Activated naive CD8-positive, alpha-beta T cell (primary cell): Measurements from ENCODE around the gene ZKSCAN4.
A peak's percentile ranks its signal among the peaks of the same experiment; 100 is the strongest.

Experiments used
- H3K27ac Mint-ChIP-seq: one replicate; pipeline ENCODE4 v1.8.0; 2021; ENCODE audit warnings: mixed read lengths
- H3K27me3 Mint-ChIP-seq: one replicate; pipeline ENCODE4 v1.8.0; 2021; ENCODE audit warnings: mixed read lengths
- H3K36me3 Mint-ChIP-seq: one replicate; pipeline ENCODE4 v1.8.0; 2021; ENCODE audit warnings: mixed read lengths
- H3K4me1 Mint-ChIP-seq: one replicate; pipeline ENCODE4 v1.8.0; 2021; ENCODE audit warnings: low read depth, mixed read lengths
- H3K4me3 Mint-ChIP-seq: one replicate; pipeline ENCODE4 v1.8.0; 2021; ENCODE audit warnings: mild to moderate bottlenecking, mixed read lengths
- H3K9me3 Mint-ChIP-seq: one replicate; pipeline ENCODE4 v1.8.0; 2021; ENCODE audit warnings: low read depth, mixed read lengths

The ZKSCAN4 gene

GRCh38 chr6:28207510-28208110 lies 44.5 kb downstream of the ZKSCAN4 start:
- Mint-ChIP-seq H3K36me3 (peaks cover 5% of the 10 kb centered on the region), H3K4me3 (peak overlapping the region; percentile 84), H3K27me3 (peaks cover 60% of the 10 kb centered on the region), H3K27ac (no peak overlapping the region), H3K9me3 (peaks cover 8% of the 10 kb centered on the region), H3K4me1 (peaks cover 24% of the 10 kb centered on the region)

- peaks cover 5% of the 10 kb centered on the region for H3K36me3 Mint-ChIP-seq
- peak overlapping the region; percentile 84 for H3K4me3 Mint-ChIP-seq
- peaks cover 23% of the 10 kb centered on the region for H3K4me1 Mint-ChIP-seq
- H3K9me3 Mint-ChIP-seq = peaks cover 8% of the 10 kb centered on the region
- H3K27ac Mint-ChIP-seq = no peak overlapping the region
- H3K27me3 Mint-ChIP-seq = peaks cover 54% of the 10 kb centered on the region
These were observed 45.0 kb downstream of the ZKSCAN4 start for GRCh38 chr6:28206928-28207509.

DNA sequence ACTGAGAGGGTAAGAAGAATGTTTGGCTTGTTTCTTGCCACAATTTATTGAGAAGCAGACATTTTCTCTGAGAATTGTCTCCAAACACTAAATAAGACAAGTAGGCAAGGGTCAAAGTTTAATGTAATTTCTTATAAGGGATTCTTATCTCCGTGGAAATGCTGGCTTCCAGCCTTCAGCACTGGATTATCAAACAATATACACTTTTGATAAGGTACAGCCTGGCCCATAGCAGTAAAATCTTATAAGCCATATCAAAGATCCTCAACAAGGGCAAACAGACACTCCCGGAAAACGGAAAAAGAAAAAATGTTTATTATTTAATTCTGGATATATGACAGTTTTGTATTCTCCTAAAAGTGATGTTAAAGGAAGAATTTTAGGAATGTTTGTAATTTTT lies 45.5 kb downstream of the ZKSCAN4 start:
- Mint-ChIP-seq H3K4me3 (no peak overlapping the region), H3K27me3 (peaks cover 49% of the 10 kb centered on the region), H3K9me3 (peaks cover 8% of the 10 kb centered on the region)

DNA sequence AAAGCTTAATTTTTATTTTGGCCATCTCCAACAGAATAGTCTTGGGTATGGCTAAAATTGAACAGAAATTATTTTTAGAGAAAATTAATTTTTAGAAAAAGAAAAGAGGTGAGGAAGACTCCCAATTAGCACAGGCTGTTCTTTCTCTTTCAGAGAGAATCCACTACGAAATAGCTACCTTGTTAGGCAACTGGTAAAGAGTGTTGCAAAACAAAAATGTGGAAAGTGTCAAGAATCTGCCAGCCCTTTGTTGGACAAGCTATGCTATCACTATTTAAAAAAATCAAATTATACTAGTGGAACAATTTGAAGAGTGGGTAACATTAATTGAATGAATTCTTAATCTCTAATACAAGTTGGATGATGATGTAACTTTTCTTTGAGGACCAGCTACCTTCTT lies 46.2 kb downstream of the ZKSCAN4 start:
- Mint-ChIP-seq H3K27me3 (peaks cover 49% of the 10 kb centered on the region), H3K4me1 (peaks cover 20% of the 10 kb centered on the region), H3K9me3 (peaks cover 8% of the 10 kb centered on the region), H3K4me3 (no peak overlapping the region), H3K36me3 (peaks cover 5% of the 10 kb centered on the region), H3K27ac (no peak overlapping the region)

More for the DNA sequence above, 45.5 kb downstream of the ZKSCAN4 start:
- H3K4me1 Mint-ChIP-seq = peaks cover 20% of the 10 kb centered on the region
- peaks cover 5% of the 10 kb centered on the region for H3K36me3 Mint-ChIP-seq
- H3K27ac Mint-ChIP-seq = no peak overlapping the region

- H3K4me3 Mint-ChIP-seq = no peak overlapping the region
- peaks cover 18% of the 10 kb centered on the region for H3K4me1 Mint-ChIP-seq
- peaks cover 50% of the 10 kb centered on the region for H3K27me3 Mint-ChIP-seq
- peaks cover 11% of the 10 kb centered on the region for H3K36me3 Mint-ChIP-seq
- H3K9me3 Mint-ChIP-seq = peaks cover 15% of the 10 kb centered on the region
- H3K27ac Mint-ChIP-seq = no peak overlapping the region
These were observed 48.9 kb downstream of the ZKSCAN4 start for GRCh38 chr6:28203201-28203600.

DNA sequence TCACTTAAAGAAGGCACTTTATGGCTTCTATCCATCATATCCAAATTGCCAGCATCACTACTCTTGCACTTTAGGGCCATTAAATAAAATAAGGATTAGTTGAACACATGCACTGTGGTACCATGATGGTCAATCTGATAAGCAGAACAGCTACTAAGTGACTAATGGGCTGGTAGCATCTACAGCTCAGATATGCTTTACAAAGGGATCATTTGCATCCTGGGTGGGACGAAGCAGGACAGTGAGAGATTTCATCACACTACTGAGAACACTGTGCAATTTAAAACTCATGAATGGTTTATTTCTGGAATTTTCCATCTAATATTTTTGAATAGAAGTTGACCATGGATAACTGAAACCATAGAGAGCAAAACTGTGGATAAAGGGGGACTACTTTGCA lies 52.0 kb downstream of the ZKSCAN4 start:
- Mint-ChIP-seq H3K27ac (no peak overlapping the region), H3K9me3 (peaks cover 21% of the 10 kb centered on the region), H3K4me3 (no peak overlapping the region), H3K27me3 (peaks cover 45% of the 10 kb centered on the region), H3K36me3 (peaks cover 15% of the 10 kb centered on the region), H3K4me1 (peaks cover 7% of the 10 kb centered on the region)
